H9 (cell line): Measurements from ENCODE around the gene LRRC45. TPM values are rescaled to one million over a fixed set of nuclear protein-coding genes. Genes with fewer than 3 reads are reported as not detected.

Source experiments
- DNase-seq: peaks from one replicate; pipeline ENCODE4 v3.0.0-alpha.2; 2017
- H2AFZ ChIP-seq: one replicate; pipeline ENCODE4 v1.6.1; 2013; ENCODE audit warnings: mild to moderate bottlenecking, low read length, control low read depth, moderate library complexity
- H2AK5ac ChIP-seq: 2 replicates; pipeline ENCODE4 v1.6.1; 2013; ENCODE audit warnings: low read length, control low read depth, mixed read lengths; ENCODE audit not compliant: insufficient read length
- H2BK120ac ChIP-seq: one replicate; pipeline ENCODE4 v1.6.1; 2013; ENCODE audit warnings: low read depth, mild to moderate bottlenecking, low read length, control low read depth, inconsistent platforms; ENCODE audit not compliant: poor library complexity, severe bottlenecking
- H2BK12ac ChIP-seq: 2 replicates; pipeline ENCODE4 v1.6.1; 2013; ENCODE audit warnings: low read length, control low read depth, mixed read lengths, low read depth; ENCODE audit not compliant: insufficient read length
- H2BK15ac ChIP-seq: 2 replicates; pipeline ENCODE4 v1.6.1; 2013; ENCODE audit warnings: low read depth, low read length, control low read depth
- H2BK20ac ChIP-seq: one replicate; pipeline ENCODE4 v1.6.1; 2013; ENCODE audit warnings: low read depth, mild to moderate bottlenecking, low read length, control low read depth, inconsistent platforms; ENCODE audit not compliant: poor library complexity, severe bottlenecking
- H2BK5ac ChIP-seq: 2 replicates; pipeline ENCODE4 v1.6.1; 2013; ENCODE audit warnings: low read length, control low read depth, mixed read lengths; ENCODE audit not compliant: insufficient read length
- H3K14ac ChIP-seq: 2 replicates; pipeline ENCODE4 v1.6.1; 2013; ENCODE audit warnings: low read length, control low read depth; ENCODE audit not compliant: insufficient read depth
- H3K18ac ChIP-seq: 2 replicates; pipeline ENCODE4 v1.6.1; 2013; ENCODE audit warnings: low read depth, mild to moderate bottlenecking, mixed read lengths, low read length, control low read depth; ENCODE audit not compliant: insufficient read length
- H3K23ac ChIP-seq: 2 replicates; pipeline ENCODE4 v1.6.1; 2013; ENCODE audit warnings: low read length, control low read depth, mixed read lengths, low read depth; ENCODE audit not compliant: insufficient read length
- H3K23me2 ChIP-seq: 2 replicates; pipeline ENCODE4 v1.6.1; 2013; ENCODE audit warnings: low read depth, mild to moderate bottlenecking, mixed read lengths, low read length, control low read depth; ENCODE audit not compliant: insufficient read length, poor library complexity, severe bottlenecking
- H3K27ac ChIP-seq: 2 replicates; pipeline ENCODE4 v1.5.1; 2013; ENCODE audit warnings: low read length, control low read depth, mixed read lengths, low read depth; ENCODE audit not compliant: insufficient read length
- H3K27me3 ChIP-seq: 2 replicates; pipeline ENCODE4 v1.6.1; 2013; ENCODE audit warnings: low read length, control low read depth, inconsistent platforms; ENCODE audit not compliant: insufficient read depth
- H3K4ac ChIP-seq: 2 replicates; pipeline ENCODE4 v1.6.1; 2013; ENCODE audit warnings: low read depth, mild to moderate bottlenecking, control low read depth, inconsistent platforms, low read length, moderate library complexity
- H3K4me1 ChIP-seq: 2 replicates; pipeline ENCODE4 v1.6.1; 2013; ENCODE audit warnings: low read length, control low read depth, inconsistent platforms; ENCODE audit not compliant: insufficient read depth
- H3K4me2 ChIP-seq: 2 replicates; pipeline ENCODE4 v1.6.1; 2013; ENCODE audit warnings: low read length, control low read depth, mixed read lengths; ENCODE audit not compliant: insufficient read length, insufficient read depth
- H3K56ac ChIP-seq: 2 replicates; pipeline ENCODE4 v1.6.1; 2013; ENCODE audit warnings: low read depth, mild to moderate bottlenecking, mixed read lengths, low read length, control low read depth; ENCODE audit not compliant: insufficient read length
- H3K79me1 ChIP-seq: 2 replicates; pipeline ENCODE4 v1.6.1; 2013; ENCODE audit warnings: low read depth, mild to moderate bottlenecking, moderate library complexity, low read length, control low read depth, inconsistent platforms; ENCODE audit not compliant: insufficient read depth, poor library complexity, severe bottlenecking
- H3K79me2 ChIP-seq: 2 replicates; pipeline ENCODE4 v1.6.1; 2013; ENCODE audit warnings: low read length, control low read depth, inconsistent platforms; ENCODE audit not compliant: insufficient read depth
- H3K9ac ChIP-seq: 2 replicates; pipeline ENCODE4 v1.6.1; 2013; ENCODE audit warnings: low read length, control low read depth, mixed read lengths; ENCODE audit not compliant: insufficient read length; ENCODE audit errors: extremely low read depth
- H3K9me3 ChIP-seq: one replicate; pipeline ENCODE4 v1.6.1; 2013; ENCODE audit warnings: low read depth, low read length, inconsistent platforms; ENCODE audit not compliant: control insufficient read depth
- H3T11ph ChIP-seq: one replicate; pipeline ENCODE4 v1.6.1; 2013; ENCODE audit warnings: mild to moderate bottlenecking, low read length, control low read depth, inconsistent platforms
- H4K20me1 ChIP-seq: one replicate; pipeline ENCODE4 v1.6.1; 2013; ENCODE audit not compliant: control insufficient read depth, insufficient read length, insufficient read depth
- H4K5ac ChIP-seq: 2 replicates; pipeline ENCODE4 v1.6.1; 2013; ENCODE audit warnings: low read depth, mild to moderate bottlenecking, mixed read lengths, low read length, control low read depth; ENCODE audit not compliant: insufficient read length
- H4K8ac ChIP-seq: replicated peaks from 2 replicates; pipeline ENCODE4 v1.6.1; 2013; ENCODE audit warnings: low read length, control low read depth, mixed read lengths, low read depth; ENCODE audit not compliant: insufficient read length
- H4K91ac ChIP-seq: 2 replicates; pipeline ENCODE4 v1.6.1; 2013; ENCODE audit warnings: low read depth, mild to moderate bottlenecking, moderate library complexity, mixed read lengths, low read length, control low read depth; ENCODE audit not compliant: insufficient read length
- H3K27ac Mint-ChIP-seq, 3 experiments: 2 replicates in 2 of 3; 3 replicates in 1 of 3; pipeline ENCODE4 v1.8.0; 2020 to 2021; ENCODE audit warnings: mixed read lengths in 3 of 3, mild to moderate bottlenecking in 1 of 3, moderate library complexity in 1 of 3
- H3K27me3 Mint-ChIP-seq: 2 replicates; pipeline ENCODE4 v1.8.0; 2021; ENCODE audit warnings: low read depth, mild to moderate bottlenecking, moderate library complexity, mixed read lengths
- H3K36me3 Mint-ChIP-seq, 3 experiments: 2 replicates in 2 of 3; 3 replicates in 1 of 3; pipeline ENCODE4 v1.8.0; 2020 to 2021; ENCODE audit warnings: low read depth in 3 of 3, mixed read lengths in 3 of 3; ENCODE audit not compliant: insufficient read depth in 1 of 3
- H3K4me1 Mint-ChIP-seq, 2 experiments: 2 replicates each; pipeline ENCODE4 v1.8.0; 2020; ENCODE audit warnings: mixed read lengths in 2 of 2
- H3K4me3 Mint-ChIP-seq, 2 experiments: 2 replicates in 1 of 2; 3 replicates in 1 of 2; pipeline ENCODE4 v1.8.0; 2020 to 2021; ENCODE audit warnings: mild to moderate bottlenecking in 2 of 2, mixed read lengths in 2 of 2, moderate library complexity in 1 of 2
- H3K9me3 Mint-ChIP-seq, 2 experiments: 2 replicates in 1 of 2; 3 replicates in 1 of 2; pipeline ENCODE4 v1.8.0; 2020; ENCODE audit warnings: mild to moderate bottlenecking in 2 of 2, mixed read lengths in 2 of 2, moderate library complexity in 1 of 2
- WGBS: extraction: QIAGEN DNeasy Blood & Tissue Kit; methylation state at CpG from one replicate; pipeline ENCODE4 v1.1.7; 2013; ENCODE audit warnings: missing lambda C conversion rate, low lambda C conversion rate, mixed read lengths; ENCODE audit not compliant: insufficient read length; ENCODE audit errors: extremely low coverage; 5-methylcytosine and 5-hydroxymethylcytosine counted together
- long read RNA-seq: library from polyadenylated mRNA; unstranded; transcript quantifications from one replicate; pipeline ENCODE4 v2.0.0, GENCODE V29; 2020
- total RNA-seq: library from RNA; stranded (reverse); gene quantifications from 2 replicates; pipeline ENCODE4 v1.2.1, GENCODE V29; 2021
- TF ChIP-seq, protein P1 (sequence below): fragments of 200-600 bp; sonication (generic); conservative IDR thresholded peaks from 3 replicates; pipeline ENCODE4 v1.8.0; 2021; ENCODE audit warnings: antibody characterized with exemption, mild to moderate bottlenecking

Gene LRRC45
- total RNA-seq: 28.7 and 30.6 TPM in 2 replicates
- long read RNA-seq, transcript LRRC45-201 (17 exons, 2,701 nt): major isoform, 48 of 83 reads
- long read RNA-seq, partial matches to known transcripts: 8 of 83 reads
- long read RNA-seq, other reads (novel, unspliced or antisense): 27 of 83 reads

DNA sequence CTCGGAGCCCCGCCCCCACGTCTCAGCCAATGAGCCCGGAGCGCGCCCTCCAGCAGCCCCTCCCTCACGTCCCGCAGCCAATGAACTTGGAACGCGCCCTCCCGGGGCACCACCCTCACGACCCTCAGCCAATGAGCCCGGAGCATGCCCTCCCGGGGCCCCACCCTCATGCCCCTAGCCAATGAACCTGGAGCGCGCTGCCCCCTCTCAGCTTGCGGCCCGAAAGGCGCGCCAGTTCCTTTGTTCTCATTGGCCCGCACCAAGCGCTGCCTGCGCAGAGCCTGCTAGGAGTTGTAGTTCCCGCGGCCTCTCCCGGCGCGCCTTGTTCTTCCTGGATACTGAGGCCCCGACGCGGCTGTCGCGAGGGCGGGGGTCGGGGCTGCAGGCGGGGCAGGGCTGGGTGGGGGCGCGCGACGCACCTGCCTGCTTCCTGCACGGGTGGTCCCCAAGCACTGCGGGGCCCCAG, at the start of gene LRRC45:
TSS of gene LRRC45 (plus strand) at position 325 of the 466 bp plus-strand sequence. CDS start 339 bp downstream, outside the sequence.
- Histone ChIP-seq H2BK20ac (no peak within 1 kb of the TSS), H2AFZ (no peak within 1 kb of the TSS), H3K27ac (no peak within 1 kb of the TSS), H3K14ac (peak within 1 kb of the TSS; percentile 67; the same call in 1 of the 2 replicates), H3K9ac (peak within 1 kb of the TSS; percentile 39), H4K8ac (no peak within 1 kb of the TSS), H2BK5ac (no peak within 1 kb of the TSS), H3K4me2 (peak within 1 kb of the TSS; percentile 89), H3T11ph (no peak within 1 kb of the TSS), H2AK5ac (no peak within 1 kb of the TSS), H2BK15ac (no peak within 1 kb of the TSS), H3K4me1 (no peaks in the 10 kb centered on the region), H4K5ac (no peak within 1 kb of the TSS), H4K20me1 (no peaks in the 10 kb centered on the region), H3K4ac (no peak within 1 kb of the TSS), H3K23me2 (peaks cover 5% of the 10 kb centered on the region), H3K23ac (no peak within 1 kb of the TSS), H3K79me2 (no peaks in the 10 kb centered on the region), H2BK12ac (no peak within 1 kb of the TSS), H2BK120ac (no peak within 1 kb of the TSS), H3K27me3 (no peaks in the 10 kb centered on the region), H3K56ac (no peak within 1 kb of the TSS), H3K9me3 (no peaks in the 10 kb centered on the region), H4K91ac (no peak within 1 kb of the TSS), H3K18ac (no peak within 1 kb of the TSS), H3K79me1 (peaks cover 5% of the 10 kb centered on the region)
- WGBS: no CpG with 5 or more reads among the region's 42 CpGs
- peaks cover 0 to 2% of the 10 kb centered on the region in 2 experiments; a peak in 1 of 5 replicates for H3K9me3 Mint-ChIP-seq
- TF ChIP-seq, protein P1, sequence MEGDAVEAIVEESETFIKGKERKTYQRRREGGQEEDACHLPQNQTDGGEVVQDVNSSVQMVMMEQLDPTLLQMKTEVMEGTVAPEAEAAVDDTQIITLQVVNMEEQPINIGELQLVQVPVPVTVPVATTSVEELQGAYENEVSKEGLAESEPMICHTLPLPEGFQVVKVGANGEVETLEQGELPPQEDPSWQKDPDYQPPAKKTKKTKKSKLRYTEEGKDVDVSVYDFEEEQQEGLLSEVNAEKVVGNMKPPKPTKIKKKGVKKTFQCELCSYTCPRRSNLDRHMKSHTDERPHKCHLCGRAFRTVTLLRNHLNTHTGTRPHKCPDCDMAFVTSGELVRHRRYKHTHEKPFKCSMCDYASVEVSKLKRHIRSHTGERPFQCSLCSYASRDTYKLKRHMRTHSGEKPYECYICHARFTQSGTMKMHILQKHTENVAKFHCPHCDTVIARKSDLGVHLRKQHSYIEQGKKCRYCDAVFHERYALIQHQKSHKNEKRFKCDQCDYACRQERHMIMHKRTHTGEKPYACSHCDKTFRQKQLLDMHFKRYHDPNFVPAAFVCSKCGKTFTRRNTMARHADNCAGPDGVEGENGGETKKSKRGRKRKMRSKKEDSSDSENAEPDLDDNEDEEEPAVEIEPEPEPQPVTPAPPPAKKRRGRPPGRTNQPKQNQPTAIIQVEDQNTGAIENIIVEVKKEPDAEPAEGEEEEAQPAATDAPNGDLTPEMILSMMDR: no peak
- H3K36me3 Mint-ChIP-seq: peaks cover 5 to 12% (median 7%) of the 10 kb centered on the region in 3 experiments; a peak in 5 of 7 replicates
- H3K4me3 Mint-ChIP-seq: peak within 1 kb of the TSS; percentile 79 to 88
- H3K27ac Mint-ChIP-seq: 0 out of 7 replicates have a peak within 1 kb of the TSS, but pooled peaks of 1 of the 3 experiments have one; percentile 49
- H3K4me1 Mint-ChIP-seq: peaks cover 7 to 16% of the 10 kb centered on the region in 2 experiments
- no peaks in the 10 kb centered on the region; the same call in none of the 2 replicates for H3K27me3 Mint-ChIP-seq
- peak; percentile 100 for DNase-seq
